NCI-H446 treated with DMSO at 0.1 percent for 48 hours (cell line): ENCODE measurements around the gene HDAC5.
"Not testable (repeated sequence)": the region's sequence is repeated elsewhere in the genome, so short reads cannot be mapped to it uniquely, and the experiment has no call there.

ENCODE experiments used
- DNase-seq: peaks from one replicate; lab custom pipeline; 2025; lab: John Stamatoyannopoulos, UW

The HDAC5 gene

DNA sequence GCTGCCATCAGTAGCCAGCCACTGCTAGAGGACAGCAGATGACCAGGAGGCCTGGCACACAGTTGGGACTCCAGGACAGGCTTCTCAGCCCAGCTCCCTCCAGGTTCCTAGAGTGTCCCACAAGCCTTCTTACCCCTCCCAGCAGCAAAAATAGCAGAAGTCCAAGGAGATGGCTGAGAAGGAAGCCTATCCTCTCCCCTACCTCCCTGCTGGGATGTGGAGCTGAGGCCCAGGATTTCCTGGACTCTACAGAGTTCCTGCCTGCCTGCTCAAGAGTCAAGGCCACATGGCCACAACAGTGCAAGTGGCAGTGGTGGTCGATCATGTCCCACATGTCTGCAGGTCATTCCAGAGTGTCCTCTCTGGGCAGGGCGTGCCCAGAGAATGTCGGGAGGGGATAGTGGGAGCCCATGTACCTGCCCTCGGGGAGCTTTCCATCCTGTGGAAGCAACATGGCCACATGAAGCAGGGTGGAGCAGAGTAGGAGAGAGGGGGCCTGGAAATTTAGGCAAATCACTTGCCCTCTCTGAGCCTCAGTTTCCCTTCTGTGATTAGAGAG is 10.6 kb upstream of the HDAC5 start:
- no peak for DNase-seq

DNA sequence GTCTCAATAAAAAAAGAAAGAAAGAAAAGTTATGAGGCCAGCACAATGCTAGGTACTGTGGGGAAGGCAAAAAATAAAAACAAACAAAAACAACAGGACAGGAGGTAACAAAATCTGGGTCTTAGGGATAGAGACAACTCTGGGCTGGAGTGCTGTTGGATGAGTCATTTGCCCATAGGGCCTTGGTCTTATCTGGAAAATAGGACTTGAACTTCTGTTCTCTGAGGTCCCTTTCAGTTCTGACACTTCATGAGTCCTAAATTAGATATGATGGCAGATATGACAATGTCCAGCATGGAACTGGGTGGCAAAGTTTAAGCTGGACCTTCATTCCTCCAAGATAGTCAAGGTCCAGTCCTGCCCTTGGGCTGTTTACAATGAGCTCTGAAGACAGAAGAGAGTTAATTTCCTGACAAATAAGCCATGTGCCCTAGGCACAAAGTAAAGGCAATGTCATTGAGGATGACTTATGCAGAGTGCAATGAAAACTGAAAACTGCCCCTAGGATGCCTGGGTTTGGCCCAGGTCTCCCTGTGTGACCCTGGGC is 8.9 kb upstream of the HDAC5 start:
- DNase-seq = no peak

- DNase-seq = not testable (repeated sequence)
Observed at GRCh38 chr17:44131372-44131771, 7.9 kb upstream of the HDAC5 start.

DNA sequence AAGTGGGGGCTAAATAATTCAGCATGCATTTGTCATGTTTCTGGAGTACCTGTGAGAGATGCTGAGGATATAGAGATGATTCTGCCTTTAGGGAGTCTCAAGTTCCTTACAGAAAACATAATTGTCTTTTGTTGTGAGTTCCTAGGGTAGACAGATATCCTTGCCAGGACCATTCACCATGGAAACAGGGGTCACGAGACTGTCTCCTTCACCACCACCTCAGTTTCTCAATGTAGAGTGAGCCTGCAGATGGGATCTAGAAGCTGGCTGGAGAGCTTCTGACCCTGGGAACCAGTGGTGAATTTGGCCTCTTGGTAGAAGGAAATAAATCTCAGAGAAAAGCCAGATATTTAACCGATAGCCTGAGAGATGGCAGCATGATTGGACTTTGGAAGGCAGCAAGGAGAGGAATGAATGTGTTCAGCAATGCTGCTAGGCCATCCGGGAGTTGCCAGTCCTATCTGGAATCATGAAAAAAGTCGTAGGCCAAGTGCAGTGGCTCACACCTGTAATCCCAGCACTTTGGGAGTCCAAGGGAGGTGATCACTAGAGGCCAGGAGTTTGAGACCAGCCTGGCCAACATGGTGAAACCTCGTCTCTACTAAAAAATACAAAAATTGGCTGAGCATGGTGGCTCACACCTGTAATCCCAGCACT is 7.4 kb upstream of the HDAC5 start:
- no peak for DNase-seq

GRCh38 chr17:44128383-44128782 is 4.9 kb upstream of the HDAC5 start:
- DNase-seq = no peak

- DNase-seq = no peak
Observed at GRCh38 chr17:44124118-44124438, 637 bp upstream of the HDAC5 start.

DNA sequence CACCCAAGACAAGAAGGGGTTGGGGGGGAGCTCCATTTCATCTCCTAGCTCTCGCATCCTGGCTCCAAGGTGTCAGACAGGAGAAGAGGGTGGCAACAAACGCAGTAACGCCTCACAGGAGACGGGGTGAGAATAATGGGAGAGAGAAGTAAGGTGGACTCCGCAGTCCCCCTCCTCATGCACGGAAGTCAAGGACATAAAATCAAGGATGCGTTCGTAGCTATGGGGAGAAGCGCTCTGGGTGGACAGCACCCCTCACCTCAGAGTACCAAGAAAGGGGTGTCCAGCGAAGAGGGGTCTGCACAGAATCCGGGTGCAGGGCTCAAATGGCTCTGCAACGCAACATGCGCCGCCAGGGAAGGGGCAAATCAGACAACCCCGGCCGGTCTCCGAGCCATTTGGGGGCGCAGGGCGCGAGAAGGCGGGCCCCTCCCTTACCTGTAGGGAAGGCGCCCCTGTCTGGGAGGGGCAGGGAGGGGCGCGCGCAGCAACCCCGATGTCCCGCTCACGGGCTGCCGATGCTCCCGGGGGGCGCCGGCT is 555 bp downstream of the HDAC5 start:
- no peak for DNase-seq

- DNase-seq = no peak
Observed at GRCh38 chr17:44121997-44122815, 1.2 kb downstream of the HDAC5 start.

- DNase-seq = no peak
Observed at GRCh38 chr17:44120851-44121605, 2.4 kb downstream of the HDAC5 start.

DNA sequence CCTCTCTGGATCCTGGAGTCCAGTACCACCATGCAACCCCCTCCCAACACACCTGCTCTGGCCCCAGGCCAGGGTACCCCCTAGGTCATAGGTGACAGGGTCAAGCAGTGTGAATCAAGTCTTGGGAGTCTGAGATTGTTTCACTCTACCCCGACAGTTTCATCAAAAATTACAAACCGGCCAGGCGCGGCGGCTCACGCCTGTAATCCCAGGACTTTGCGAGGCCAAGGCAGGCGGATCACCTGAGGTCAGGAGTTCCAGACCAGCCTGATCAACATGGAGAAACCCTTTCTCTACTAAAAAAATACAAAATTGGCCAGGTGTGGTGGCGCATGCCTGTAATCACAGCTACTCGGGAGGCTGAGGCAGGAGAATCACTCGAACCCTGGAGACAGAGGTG is 3.2 kb downstream of the HDAC5 start:
- not testable (repeated sequence) for DNase-seq

GRCh38 chr17:44119798-44120197 is 3.6 kb downstream of the HDAC5 start:
- DNase-seq = no peak

DNA sequence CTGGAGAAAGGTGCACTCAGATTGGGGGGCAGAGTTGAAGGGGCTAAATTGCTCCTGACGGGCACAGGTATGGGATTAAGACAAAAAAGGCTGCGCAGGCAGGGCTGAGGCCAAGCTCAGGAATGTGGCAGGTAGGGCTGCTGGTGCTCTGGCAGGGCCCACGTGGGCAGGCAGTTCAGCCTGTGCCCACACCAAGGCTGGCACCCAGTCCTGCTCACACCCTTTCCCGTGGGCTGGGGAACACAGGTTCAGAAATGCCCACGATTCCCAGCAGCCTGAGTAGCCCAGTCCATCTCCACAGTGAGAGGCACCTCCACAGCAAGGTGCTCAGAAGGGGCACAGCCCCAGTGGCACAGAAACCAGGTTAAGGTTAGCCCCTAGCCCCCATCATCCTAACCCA is 4.4 kb downstream of the HDAC5 start:
- DNase-seq = no peak

DNA sequence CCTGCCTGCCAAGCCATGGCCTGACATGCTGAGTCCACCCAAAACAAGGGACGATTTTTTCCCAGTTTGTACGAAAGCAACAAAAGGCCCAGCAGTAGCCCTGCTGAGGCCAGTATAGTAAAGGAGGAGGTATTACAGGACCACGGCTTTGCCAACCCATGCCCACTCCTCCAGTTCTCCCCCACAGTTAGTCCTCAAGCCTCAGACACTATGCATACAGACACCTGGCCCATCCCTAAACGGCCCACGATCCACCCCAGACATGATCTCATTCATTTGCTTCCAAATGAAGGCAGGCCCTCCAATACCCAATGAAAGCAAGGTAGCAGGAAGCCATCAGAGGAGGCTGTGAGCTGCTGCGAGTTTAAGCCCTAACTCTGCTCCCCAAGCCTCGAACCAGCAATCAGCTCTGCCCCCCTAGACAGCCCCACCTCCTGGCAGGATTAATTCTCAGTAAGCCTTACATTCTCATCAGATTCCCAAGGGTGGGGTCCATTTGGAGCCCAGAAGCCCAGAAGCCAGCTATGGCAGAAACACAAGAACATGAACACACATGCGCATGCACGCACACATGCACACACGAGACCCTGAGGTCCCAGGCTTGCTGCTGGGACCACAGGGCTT is 4.9 kb downstream of the HDAC5 start:
- DNase-seq = no peak

- no peak for DNase-seq
Observed at GRCh38 chr17:44117351-44117750, 6.1 kb downstream of the HDAC5 start.

DNA sequence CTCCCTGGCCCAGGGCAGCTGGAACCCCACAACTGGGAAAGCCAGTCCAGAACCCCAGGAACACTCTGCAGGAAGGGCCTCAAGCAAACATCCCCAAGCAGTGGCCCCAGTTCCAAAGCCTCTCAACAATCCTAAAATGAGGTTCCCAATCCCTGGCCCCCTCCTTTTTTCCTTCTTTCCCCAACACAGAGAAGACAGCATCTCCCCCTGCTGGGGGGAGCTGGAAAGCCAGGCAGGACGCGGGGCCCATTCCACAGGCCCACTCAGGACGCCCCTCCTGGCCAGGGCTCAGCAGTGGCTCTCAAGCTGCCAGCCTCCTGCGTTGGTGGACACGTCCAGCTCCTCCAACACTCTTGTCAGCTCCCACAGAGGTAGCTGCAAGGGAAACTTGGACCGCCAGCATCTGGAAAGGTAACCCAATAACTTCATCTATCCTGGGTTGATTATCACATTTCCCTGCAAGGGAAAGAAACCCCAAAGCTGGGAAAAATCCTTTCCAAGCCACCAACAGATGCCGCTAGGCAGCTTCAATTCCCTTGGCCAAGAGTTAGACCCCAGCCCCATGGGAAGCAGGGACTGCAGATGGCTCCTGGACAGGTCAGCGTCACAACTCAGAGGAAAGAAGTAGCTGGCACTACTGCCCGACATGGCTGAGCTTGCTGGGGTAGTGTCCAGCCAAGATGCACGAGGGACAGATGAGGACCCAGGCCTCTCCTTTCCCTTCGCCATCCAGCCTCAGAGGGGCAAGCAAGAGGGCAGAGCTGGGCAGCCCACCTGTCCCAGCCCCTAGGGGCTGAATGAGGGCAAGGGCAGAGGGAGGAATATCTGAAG is 7.6 kb downstream of the HDAC5 start:
- no peak for DNase-seq

GRCh38 chr17:44113868-44114840 is 9.3 kb downstream of the HDAC5 start:
- no peak for DNase-seq

GRCh38 chr17:44113382-44113781 is 10.1 kb downstream of the HDAC5 start:
- DNase-seq = no peak

DNA sequence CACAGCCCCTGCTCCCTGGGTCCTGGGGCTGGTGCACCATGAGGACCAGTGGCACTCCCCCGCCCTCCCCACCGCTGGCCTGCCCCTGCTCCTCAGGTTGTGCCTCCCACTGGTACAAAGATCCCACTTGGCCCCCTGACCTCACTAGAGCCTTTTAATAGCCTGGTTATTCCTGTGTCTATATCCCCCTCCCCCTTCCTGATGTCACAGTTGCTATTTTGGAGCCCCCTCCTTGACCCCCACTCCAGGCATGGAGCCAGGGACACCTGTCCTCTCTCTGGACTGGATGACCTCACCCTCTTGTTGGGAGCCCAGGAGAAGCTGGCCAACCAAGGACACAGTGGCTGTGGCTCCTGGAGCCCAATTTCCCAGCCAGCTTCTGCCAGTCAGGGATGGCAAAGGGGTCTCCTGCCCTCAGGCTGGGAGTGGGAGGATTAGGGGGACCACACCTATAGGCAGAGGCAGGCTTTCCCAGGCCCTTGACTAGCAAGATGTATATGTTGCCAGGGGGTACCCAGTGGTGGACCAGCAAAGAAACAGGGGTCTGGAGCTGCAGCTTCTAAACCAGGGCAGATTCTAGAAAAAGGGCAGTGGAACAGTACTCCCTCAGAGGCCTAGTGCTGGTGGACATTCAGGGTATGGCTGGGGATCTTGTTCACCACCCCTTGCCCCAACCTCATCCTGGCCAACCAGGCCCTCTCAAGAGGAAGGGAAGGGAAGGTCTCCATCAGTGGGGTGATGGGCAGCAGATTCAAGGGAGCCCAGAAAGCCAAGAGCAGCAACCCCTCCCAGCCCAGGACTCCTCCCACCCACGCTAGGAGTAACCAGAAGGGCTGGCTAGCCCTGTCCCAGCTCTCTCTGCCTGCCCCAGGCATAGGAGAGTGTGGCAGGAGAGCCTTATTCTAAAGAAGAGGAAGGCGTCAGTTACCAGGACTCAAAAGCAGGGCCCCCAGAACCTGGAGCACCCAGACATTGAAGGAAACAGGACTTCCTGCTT is 10.9 kb downstream of the HDAC5 start:
- DNase-seq = no peak
